Measurements from ENCODE around the gene TRPM1.

DNA sequence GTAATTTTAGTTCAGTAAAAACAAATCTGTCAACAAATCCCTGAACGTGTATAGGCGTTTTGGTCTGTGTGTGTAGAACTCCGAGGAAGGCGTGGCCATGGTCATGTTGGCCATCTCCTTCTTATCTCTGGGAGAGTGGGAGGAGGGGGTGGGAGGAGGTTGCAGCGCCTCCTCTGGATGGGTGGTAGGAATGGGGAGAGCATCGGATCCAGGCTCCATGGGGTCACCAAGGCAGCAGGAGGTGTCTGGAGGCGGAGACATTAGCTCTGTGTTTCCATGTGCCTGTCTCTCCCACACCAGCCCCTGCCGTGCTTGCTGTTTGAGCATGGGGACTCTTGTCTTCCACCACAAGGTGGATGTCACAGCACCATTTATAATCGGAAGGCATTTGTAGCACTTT is 34.5 kb upstream of the TRPM1 start:
- TF ChIP-seq MXD4 (CRISPR knock-in tag; IDR thresholded peaks at IDR 0.05; ENCODE audit: borderline replicate concordance) (0 out of 2 replicates have a peak, but pooled peaks have one; percentile 27), SP1 (CRISPR knock-in tag; conservative IDR thresholded peaks at IDR 0.05) (no peak), JUN (CRISPR knock-in tag; IDR thresholded peaks at IDR 0.05) (no peak), ESRRA (CRISPR knock-in tag; IDR thresholded peaks at IDR 0.05; ENCODE audit: borderline replicate concordance) (no peak), CREB1 (CRISPR knock-in tag; IDR thresholded peaks at IDR 0.05) (no peak), ZNF121 (CRISPR knock-in tag; IDR thresholded peaks at IDR 0.05) (no peak), ATF3 (CRISPR knock-in tag; conservative IDR thresholded peaks at IDR 0.05) (no peak), SMAD3 (CRISPR knock-in tag; IDR thresholded peaks at IDR 0.05; ENCODE audit: borderline replicate concordance) (no peak), ATF1 (CRISPR knock-in tag; IDR thresholded peaks at IDR 0.05) (no peak), NR1H2 (CRISPR knock-in tag; IDR thresholded peaks at IDR 0.05) (no peak)
- TF ChIP-seq, protein P1, sequence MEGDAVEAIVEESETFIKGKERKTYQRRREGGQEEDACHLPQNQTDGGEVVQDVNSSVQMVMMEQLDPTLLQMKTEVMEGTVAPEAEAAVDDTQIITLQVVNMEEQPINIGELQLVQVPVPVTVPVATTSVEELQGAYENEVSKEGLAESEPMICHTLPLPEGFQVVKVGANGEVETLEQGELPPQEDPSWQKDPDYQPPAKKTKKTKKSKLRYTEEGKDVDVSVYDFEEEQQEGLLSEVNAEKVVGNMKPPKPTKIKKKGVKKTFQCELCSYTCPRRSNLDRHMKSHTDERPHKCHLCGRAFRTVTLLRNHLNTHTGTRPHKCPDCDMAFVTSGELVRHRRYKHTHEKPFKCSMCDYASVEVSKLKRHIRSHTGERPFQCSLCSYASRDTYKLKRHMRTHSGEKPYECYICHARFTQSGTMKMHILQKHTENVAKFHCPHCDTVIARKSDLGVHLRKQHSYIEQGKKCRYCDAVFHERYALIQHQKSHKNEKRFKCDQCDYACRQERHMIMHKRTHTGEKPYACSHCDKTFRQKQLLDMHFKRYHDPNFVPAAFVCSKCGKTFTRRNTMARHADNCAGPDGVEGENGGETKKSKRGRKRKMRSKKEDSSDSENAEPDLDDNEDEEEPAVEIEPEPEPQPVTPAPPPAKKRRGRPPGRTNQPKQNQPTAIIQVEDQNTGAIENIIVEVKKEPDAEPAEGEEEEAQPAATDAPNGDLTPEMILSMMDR (IDR thresholded peaks at IDR 0.05), result no peak
- TF ChIP-seq, protein P2, sequence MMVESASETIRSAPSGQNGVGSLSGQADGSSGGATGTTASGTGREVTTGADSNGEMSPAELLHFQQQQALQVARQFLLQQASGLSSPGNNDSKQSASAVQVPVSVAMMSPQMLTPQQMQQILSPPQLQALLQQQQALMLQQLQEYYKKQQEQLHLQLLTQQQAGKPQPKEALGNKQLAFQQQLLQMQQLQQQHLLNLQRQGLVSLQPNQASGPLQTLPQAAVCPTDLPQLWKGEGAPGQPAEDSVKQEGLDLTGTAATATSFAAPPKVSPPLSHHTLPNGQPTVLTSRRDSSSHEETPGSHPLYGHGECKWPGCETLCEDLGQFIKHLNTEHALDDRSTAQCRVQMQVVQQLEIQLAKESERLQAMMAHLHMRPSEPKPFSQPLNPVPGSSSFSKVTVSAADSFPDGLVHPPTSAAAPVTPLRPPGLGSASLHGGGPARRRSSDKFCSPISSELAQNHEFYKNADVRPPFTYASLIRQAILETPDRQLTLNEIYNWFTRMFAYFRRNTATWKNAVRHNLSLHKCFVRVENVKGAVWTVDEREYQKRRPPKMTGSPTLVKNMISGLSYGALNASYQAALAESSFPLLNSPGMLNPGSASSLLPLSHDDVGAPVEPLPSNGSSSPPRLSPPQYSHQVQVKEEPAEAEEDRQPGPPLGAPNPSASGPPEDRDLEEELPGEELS (CRISPR knock-in tag; IDR thresholded peaks at IDR 0.05), result no peak

Data from WTC11 (cell line).